OCI-M1 (cell line): Measurements from ENCODE around the gene NLRP4.
A peak's percentile ranks its signal among the peaks of the same experiment; 100 is the strongest.

Experiments
- DNase-seq: peaks from one replicate; lab custom pipeline; 2025; lab: John Stamatoyannopoulos, UW

Gene NLRP4, protein sequence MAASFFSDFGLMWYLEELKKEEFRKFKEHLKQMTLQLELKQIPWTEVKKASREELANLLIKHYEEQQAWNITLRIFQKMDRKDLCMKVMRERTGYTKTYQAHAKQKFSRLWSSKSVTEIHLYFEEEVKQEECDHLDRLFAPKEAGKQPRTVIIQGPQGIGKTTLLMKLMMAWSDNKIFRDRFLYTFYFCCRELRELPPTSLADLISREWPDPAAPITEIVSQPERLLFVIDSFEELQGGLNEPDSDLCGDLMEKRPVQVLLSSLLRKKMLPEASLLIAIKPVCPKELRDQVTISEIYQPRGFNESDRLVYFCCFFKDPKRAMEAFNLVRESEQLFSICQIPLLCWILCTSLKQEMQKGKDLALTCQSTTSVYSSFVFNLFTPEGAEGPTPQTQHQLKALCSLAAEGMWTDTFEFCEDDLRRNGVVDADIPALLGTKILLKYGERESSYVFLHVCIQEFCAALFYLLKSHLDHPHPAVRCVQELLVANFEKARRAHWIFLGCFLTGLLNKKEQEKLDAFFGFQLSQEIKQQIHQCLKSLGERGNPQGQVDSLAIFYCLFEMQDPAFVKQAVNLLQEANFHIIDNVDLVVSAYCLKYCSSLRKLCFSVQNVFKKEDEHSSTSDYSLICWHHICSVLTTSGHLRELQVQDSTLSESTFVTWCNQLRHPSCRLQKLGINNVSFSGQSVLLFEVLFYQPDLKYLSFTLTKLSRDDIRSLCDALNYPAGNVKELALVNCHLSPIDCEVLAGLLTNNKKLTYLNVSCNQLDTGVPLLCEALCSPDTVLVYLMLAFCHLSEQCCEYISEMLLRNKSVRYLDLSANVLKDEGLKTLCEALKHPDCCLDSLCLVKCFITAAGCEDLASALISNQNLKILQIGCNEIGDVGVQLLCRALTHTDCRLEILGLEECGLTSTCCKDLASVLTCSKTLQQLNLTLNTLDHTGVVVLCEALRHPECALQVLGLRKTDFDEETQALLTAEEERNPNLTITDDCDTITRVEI

DNA sequence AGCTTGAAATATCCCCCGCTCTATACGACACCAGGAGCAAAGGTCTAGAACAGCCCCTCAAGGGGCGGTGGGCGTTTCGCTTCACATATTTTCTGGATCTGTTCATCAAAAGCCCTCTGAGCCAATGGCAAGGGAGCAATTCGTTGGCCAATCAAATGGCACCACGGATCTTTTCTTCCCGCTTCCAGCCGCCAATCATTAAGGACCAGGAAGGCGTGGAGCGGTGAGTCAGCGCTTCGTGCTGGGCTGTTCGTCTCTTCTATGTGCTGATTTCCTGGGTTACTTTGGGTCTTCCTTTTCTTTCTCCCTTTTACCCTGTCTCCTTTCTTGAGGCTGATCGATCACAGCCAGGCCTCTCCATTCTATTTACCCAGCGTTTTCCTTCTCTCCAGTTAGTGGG, at the start of gene NLRP4:
TSS of gene NLRP4 (plus strand) at position 201 of the 400 bp plus-strand sequence. CDS start 15,541 bp downstream, outside the sequence.
- no peak for DNase-seq

DNA sequence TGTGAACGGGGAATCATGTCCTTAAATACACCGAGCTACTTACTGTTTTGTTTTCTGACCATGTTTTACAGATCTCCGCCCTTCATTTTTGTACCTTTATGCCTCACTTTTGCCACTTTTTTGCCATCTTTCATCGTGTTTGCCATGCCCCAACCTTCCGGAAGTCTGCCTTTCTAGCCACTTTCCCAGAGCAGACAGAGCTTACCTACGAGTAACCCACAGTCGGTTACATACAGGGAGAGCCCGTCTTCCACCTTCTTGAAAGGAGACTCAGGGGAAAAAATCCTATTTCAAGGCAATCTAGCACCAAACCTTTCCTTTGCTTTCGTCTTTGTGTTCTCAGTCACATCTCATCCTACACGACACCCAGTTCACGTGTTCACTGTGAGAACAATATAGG, 41.3 kb upstream of the NLRP4 start:
- DNase-seq = no peak

DNA sequence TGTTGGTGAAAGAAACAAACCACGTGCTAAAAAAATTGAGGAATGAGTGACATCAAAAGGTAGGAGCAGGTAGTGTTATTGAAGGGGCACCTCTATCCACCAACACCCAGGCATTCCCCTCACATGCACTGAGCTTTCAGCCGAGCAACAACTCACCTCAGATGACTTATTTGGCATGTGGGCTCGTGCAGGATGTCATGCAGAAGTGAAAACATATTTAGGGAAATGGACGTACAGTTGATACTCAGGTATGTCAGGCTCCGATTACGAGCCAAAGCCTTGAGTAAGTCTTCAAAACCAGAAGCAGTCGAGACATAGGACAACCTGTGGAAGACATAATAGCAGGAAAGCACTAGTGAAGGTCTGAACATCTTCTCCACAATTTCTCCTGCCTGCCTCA, 34.9 kb upstream of the NLRP4 start:
- DNase-seq = no peak

DNA sequence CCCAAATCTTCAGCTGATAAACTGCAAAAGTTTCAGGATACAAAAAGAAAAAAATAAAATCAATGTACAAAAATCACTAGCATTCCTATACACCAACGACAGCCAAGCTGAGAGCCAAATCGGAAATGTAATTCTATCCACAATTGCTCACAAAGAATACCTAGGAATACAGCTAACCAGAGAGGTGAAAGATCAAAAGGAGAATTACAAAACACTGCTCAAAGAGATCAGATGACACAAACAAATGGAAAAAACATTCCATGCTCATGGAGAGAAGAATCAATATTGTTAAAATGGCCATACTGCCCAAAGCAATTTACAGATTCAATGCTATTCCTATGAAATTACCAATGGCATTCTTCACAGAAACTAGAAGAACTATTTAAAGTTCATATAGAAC, 34.1 kb upstream of the NLRP4 start:
- DNase-seq = no peak

DNA sequence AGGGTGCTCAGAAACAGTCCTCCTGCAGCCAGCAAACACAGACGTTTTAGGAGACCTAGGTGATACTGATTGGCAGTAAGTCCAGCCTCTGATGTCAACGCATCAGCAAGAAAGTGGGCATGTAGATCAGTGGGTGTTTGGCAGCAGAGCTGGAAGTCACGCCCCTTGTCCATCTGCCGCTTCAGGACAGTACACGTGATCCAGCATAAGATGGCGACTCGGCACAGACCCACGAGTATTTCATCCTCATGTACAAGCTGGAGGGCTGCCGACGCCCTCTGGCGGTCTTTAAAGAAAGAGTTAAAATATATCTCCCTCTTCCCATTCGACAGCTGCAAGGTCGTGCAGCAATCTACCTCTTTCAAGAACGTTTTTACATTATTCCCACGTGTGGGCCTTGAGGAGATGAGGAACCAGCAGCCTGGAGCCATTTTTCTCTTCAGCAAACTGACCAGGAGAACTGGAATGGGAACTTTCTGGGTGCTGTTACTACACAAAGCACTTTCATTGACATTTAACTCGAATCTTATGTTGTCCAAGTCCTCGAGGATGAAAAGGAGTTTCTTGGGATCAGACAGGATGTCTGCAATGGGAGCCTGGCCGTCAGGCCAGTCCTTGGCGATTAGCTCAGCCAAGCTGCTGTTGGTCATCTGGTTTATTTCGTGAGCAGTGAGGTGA, 26.8 kb upstream of the NLRP4 start:
- peak; percentile 95 for DNase-seq

DNA sequence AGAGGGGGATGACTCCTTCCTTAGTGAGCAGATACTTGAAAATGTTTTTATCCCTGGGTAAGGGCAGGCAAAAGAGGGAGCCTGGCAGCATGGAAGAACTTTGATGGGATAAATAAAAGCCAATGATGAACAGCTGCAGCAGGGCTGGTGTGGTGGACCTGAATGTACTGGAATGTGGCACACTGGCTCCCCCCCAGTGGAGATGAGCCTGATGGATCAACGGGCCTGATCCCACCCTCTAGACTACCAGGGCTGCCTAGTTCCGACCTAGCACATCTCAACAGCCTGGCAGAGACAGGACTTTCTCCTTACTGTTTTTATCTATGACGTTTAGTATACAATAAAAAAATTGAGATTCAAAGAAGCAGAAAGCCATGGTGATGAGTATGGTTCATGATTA, 25.0 kb upstream of the NLRP4 start:
- DNase-seq = no peak

DNA sequence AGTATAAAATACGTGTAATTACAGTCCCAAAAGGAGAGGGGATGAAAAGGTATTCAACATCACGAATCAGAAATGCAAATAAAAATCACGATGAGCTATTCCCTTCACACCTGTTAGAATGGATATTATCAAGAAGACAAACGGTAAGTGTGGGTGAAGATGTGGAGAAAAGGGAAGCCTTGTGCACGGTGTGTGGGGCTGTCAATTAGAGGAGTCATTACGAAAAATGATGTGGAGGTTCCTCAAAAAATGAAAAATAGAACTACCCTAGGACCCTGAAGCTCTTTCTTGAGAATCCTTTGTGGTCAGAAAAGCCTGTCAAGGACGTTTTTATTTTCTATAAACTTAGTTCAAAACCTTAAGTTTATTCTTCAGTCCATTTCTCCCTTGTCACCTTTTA, 23.9 kb upstream of the NLRP4 start:
- DNase-seq = no peak

DNA sequence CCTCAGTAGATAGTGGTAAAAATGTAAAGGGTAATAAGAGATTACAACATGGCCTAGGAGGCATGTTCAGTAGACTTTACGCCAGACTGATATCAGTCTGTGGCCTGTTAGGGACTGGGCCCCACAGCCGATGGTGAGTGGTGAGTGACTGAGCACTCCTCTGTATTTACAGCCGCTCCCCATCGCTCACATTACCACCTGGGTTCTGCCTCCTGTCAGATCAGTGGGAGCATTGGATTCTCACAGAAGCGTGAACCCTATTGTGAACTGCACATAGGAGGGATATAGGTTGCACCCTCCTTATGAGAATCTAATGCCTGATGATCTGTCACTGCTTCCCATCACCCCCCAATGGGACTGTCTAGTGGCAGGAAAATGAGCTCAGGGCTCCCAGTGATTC, 22.4 kb upstream of the NLRP4 start:
- no peak for DNase-seq

DNA sequence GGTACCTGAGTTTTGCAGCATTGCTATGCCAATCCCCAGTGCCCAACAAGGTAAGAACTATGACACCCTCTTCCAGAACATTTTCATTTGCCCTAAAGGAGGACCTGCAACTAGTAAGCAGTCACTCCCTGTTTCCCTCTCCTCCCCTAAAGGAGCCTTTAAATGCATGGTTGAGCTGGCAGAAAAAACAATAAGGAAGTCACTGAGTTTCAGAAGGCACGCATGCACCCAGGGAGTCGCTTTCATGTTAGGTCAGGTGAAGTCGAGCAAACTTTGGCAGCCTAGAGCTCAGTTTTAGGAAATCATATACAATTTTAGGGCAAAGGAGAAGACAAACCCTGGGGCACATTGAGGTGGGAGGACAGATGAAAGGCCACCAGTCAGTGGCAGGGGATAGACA, 16.3 kb upstream of the NLRP4 start:
- DNase-seq = no peak

DNA sequence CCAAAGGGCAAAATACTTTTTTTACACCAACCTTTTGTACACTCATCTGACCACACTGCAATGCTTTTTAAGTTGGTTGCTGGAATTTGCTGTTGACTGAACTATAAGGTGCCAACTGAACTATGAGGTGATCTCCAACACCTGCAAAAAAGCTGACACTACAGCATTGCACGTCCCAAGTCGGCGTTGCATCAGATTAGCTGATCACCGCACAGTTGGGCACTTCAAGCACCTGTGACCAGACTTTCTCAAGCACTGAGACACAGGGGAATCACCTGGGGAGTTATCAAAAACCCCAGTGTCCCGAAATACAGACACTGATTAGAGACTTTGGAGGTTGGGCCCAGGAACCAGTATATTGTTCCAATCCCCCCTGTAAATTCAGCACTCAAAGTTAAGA, 5.7 kb upstream of the NLRP4 start:
- no peak for DNase-seq

DNA sequence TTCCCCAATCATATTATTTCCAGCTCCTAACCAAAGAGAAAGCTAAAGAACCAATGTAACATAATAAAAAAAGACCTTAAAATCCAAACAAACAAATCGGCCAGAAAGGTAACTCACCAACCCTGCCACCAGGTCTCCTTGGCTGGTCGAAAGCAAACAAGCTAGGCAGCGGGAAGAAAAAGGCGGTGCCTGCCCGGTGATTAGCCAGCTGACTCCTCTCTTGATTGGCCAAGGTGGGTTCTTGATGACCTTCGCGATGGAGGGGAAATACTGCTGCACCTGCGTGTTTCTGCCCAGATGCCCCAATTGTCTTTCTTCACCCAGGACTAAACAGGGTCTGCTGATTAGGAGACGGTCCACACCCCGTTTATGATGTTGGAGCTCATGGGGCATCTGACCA, 4.5 kb upstream of the NLRP4 start, which contains the start of gene NLRP11:
TSS of gene NLRP11 (minus strand) at position 154 of the 400 bp plus-strand sequence. CDS start 13,825 bp downstream, outside the sequence.
- DNase-seq = no peak

DNA sequence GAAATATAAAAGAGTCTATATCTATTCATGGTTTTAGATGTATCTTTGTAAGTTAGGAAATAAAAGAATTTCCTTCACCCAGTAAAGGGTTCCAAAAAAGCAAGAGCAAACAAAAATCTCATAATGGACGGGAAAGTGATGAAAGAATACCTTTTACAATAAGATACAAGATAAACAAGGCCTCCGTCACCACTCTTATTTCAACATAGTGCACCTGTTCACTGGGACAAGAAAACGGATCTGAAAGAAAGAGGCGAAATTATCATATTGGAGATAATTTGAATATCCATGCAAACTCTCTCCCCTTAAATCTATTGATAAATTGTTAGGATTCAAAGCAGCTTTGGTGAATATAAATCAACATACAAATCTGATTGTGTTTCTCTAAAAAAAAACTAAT, 3.7 kb upstream of the NLRP4 start:
- no peak for DNase-seq

DNA sequence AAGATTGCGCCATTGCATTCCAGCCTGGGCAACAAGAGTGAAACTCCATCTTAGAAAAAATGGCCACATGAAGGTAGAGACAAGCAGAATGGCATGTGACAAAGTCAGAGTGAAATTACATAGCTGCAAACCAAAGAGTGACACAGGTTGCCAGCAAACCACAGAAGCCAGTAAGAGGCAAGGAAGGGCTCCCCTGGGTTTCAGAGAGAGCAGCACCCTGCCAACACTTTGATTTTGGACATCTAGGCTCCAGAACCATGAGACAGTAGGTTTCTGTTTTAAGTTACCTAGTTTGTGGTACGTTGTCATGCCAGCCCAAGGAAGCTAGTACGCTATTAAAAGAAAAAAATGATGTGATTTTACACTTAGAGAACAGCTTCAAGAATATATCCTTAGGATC, 1.9 kb downstream of the NLRP4 start:
- no peak for DNase-seq

DNA sequence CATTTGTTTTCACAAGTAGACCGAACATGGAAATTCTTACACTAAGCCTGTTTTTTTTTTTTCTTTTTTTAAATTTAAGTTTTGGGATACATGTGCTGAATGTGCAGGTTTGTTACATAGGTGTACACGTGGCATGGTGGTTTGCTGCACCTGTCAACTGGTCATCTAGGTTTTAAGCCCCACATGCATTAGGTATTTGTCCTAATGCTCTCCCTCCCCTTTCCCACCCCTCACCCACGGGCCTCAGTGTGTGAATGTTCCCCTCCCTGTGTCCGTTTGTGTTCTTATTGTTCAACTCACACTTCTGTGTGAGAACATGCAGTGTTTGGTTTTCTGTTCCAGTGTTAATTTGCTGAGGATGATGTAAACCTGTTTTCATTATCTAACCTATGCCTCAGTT, 2.6 kb downstream of the NLRP4 start:
- no peak for DNase-seq

DNA sequence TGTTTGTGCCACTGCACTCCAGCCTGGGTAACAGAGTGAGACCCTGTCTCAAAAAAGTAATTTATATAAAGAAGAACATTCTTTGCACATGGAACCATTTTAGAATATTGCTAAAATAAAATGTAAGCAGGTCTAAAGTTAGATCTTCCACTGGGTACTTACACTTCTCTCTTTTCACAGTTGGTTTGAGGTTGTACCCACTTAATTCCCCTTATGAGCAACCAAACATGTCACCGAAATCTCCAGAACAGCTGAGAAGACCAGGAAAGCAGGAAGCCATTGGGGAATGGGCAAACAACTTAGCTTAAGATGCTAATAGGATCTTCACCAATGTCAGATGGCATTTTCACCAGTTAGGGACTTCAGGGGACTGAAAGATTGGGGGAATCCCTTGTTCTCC, 18.8 kb downstream of the NLRP4 start:
- no peak for DNase-seq

DNA sequence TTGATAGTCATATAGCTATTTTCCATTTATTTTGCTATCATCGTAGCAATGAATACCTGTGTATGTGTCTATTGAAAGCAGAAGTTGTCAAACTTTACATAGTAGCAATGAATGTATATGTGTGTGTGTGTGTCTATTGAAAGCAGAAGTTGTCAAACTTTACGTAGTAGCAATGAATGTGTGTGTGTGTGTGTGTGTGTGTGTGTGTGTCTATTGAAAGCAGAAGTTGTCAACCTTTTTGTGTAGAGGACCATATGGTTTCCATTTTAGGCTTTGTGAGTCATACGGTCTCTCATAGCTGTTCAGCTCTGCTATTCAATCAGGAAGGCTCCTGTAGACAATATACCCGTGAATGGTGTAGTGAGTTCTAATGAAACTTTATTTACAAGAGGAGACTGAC, 20.8 kb downstream of the NLRP4 start:
- peak; percentile 29 for DNase-seq

DNA sequence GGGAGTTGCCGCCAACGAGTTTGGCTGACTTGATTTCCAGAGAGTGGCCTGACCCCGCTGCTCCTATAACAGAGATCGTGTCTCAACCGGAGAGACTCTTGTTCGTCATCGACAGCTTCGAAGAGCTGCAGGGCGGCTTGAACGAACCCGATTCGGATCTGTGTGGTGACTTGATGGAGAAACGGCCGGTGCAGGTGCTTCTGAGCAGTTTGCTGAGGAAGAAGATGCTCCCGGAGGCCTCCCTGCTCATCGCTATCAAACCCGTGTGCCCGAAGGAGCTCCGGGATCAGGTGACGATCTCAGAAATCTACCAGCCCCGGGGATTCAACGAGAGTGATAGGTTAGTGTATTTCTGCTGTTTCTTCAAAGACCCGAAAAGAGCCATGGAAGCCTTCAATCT, 21.6 kb downstream of the NLRP4 start:
- DNase-seq = no peak

DNA sequence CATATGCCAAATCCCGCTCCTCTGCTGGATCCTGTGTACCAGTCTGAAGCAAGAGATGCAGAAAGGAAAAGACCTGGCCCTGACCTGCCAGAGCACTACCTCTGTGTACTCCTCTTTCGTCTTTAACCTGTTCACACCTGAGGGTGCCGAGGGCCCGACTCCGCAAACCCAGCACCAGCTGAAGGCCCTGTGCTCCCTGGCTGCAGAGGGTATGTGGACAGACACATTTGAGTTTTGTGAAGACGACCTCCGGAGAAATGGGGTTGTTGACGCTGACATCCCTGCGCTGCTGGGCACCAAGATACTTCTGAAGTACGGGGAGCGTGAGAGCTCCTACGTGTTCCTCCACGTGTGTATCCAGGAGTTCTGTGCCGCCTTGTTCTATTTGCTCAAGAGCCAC, 22.1 kb downstream of the NLRP4 start:
- DNase-seq = no peak

DNA sequence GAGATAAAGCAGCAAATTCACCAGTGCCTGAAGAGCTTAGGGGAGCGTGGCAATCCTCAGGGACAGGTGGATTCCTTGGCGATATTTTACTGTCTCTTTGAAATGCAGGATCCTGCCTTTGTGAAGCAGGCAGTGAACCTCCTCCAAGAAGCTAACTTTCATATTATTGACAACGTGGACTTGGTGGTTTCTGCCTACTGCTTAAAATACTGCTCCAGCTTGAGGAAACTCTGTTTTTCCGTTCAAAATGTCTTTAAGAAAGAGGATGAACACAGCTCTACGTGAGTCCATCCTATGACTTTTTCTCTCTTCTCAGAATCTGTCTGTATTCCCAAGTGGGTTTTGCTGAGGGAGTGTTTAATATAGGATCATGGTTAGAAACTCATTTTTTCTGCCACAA, 22.6 kb downstream of the NLRP4 start:
- no peak for DNase-seq

DNA sequence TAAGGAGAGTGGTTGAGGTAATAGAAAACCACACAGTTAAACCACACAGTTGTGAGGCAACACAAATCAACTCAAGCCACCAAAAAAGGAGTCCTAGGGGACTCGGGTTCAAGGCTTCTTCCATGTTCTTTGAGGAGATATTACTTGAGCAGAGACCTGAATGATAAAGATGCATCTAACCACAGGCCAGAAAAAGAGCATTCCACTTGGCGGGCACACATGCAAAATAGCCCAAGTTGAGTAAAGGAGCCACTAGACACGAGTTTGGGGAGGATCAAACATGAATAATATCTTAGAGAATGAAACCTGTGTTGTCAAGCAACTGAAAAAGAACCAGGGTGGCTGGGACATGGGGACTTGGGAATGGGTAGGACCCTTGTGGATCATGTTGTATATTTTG, 30.2 kb downstream of the NLRP4 start:
- no peak for DNase-seq

DNA sequence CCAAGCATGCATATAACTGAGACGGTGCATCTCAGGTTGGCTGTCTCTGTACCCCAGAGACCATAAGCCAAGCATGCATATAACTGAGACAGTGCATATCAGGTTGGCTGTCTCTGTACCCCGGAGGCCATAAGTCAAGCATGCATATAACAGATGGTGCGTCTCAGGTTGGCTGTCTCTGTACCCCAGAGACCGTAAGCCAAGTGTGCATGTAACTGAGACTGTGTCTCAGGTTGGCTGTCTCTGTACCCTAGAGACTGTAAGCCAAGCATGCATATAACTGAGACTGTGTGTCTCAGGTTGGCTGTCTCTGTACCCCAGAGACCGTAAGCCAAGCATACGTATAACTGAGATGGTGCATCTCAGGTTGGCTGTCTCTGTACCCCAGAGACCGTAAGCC, 30.8 kb downstream of the NLRP4 start:
- DNase-seq = no peak

DNA sequence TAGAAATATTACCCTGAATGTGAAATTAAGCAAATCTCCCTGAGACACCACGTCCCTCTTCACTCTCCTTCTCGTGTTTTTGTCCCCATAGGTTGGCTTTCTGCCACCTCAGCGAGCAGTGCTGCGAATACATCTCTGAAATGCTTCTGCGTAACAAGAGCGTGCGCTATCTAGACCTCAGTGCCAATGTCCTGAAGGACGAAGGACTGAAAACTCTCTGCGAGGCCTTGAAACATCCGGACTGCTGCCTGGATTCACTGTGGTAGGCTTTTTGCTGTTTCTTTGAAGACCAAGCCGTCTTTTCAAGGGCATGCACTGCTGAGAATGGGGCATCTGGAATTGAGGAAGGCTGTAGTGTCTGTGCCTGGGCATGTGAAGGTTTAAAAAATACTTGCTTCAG, 34.4 kb downstream of the NLRP4 start:
- no peak for DNase-seq
